K562 (cell line): ENCODE measurements around the gene SPATA2L. TPM values are rescaled to one million over a fixed set of nuclear protein-coding genes. Genes with fewer than 3 reads are reported as not detected.

Source experiments
- C11orf30 ChIP-seq: fragments of 450-650 bp; IDR thresholded peaks from 2 replicates; pipeline ENCODE4 v1.6.1; 2016; ENCODE audit warnings: low read depth, mild to moderate bottlenecking
- DMBX1 ChIP-seq: fragments of 250-450 bp; sonication (Bioruptor Pico); IDR thresholded peaks from 2 replicates; pipeline ENCODE4 v1.8.0; 2022; ENCODE audit warnings: inconsistent platforms, mild to moderate bottlenecking, moderate library complexity, borderline replicate concordance
- ETV5 ChIP-seq: sonication (generic); formaldehyde crosslinking; IDR thresholded peaks from 2 replicates; pipeline ENCODE4 v1.4.0; 2020; ENCODE audit warnings: low read depth, mild to moderate bottlenecking, missing genetic modification reagents
- FOXP4 ChIP-seq: sonication (generic); formaldehyde crosslinking; IDR thresholded peaks from 2 replicates; pipeline ENCODE4 v1.8.0; 2022; ENCODE audit warnings: mild to moderate bottlenecking, missing genetic modification reagents, borderline replicate concordance
- MGA ChIP-seq: fragments of 450-650 bp; IDR thresholded peaks from 2 replicates; pipeline ENCODE4 v1.6.1; 2016; ENCODE audit warnings: mild to moderate bottlenecking, moderate library complexity
- MYC ChIP-seq, 2 experiments: fragments of 250-450 bp in 1 of 2; sonication (Bioruptor Pico) in 1 of 2; IDR thresholded peaks; 2 replicates each; pipeline versions ENCODE4 v1.5.1 to v1.6.1; 2012 to 2021; ENCODE audit warnings: low read depth in 2 of 2, borderline replicate concordance in 1 of 2, improper control_type of control experiment in 1 of 2, low read length in 1 of 2, mild to moderate bottlenecking in 1 of 2, moderate library complexity in 1 of 2
- NR4A1 ChIP-seq, 2 experiments: fragments of 250-450 bp in 1 of 2; fragments of 450-650 bp in 1 of 2; sonication (Bioruptor Pico) in 1 of 2; IDR thresholded peaks; 2 replicates each; pipeline versions ENCODE4 v1.4.0 to v1.6.1; 2016 to 2020; ENCODE audit warnings: mild to moderate bottlenecking in 2 of 2, missing compliant biosample characterization in 1 of 2, missing genetic modification characterization in 1 of 2, moderate library complexity in 1 of 2
- RBM22 ChIP-seq: fragments of 200-400 bp; formaldehyde crosslinking; IDR thresholded peaks from 2 replicates; pipeline ENCODE4 v1.6.1; 2018; ENCODE audit warnings: low read length, low read depth; ENCODE audit not compliant: poor library complexity, severe bottlenecking
- TFAP4 ChIP-seq: sonication (generic); formaldehyde crosslinking; IDR thresholded peaks from 2 replicates; pipeline ENCODE4 v1.8.0; 2022; ENCODE audit warnings: missing genetic modification reagents, mild to moderate bottlenecking, moderate library complexity, borderline replicate concordance
- TRIM28 ChIP-seq: fragments of 450-650 bp; IDR thresholded peaks from 2 replicates; pipeline ENCODE4 v1.6.1; 2017
- polyA plus RNA-seq, 8 experiments: library from polyadenylated mRNA; depleted of rRNA in 4 of 8; stranded (reverse) in 5 of 8; unstranded in 3 of 8; fragments of >200 nt; fragmentation: Nextera tagmentation in 2 of 8; fragmentation: Illumina TruSeq in 1 of 8; extraction: Ambion mirVana in 2 of 8; extraction: Trizol in 1 of 8; gene quantifications; 2 replicates each; pipeline versions ENCODE4 v1.2.1 to v1.2.3, GENCODE V29; 2011 to 2014; ENCODE audit warnings: inconsistent platforms in 1 of 8, missing spikeins in 1 of 8
- total RNA-seq, 7 experiments: library from RNA; depleted of rRNA in 6 of 7; stranded (reverse); fragments of >200 nt in 6 of 7; fragmentation: Illumina TruSeq in 2 of 7; extraction: Trizol in 2 of 7; gene quantifications; 2 replicates each; pipeline versions ENCODE4 v1.2.1 to v1.2.3, GENCODE V29; 2011 to 2021; ENCODE audit warnings: low replicate concordance in 1 of 7

Gene SPATA2L
- total and polyA plus RNA-seq, 9 of the 15 experiments (the other 6 are each of a cell fraction or from before 2014, with no cell fraction given): 0.13 to 19.2 (median 4.8) TPM; not detected in 1

GRCh38 chr16:89720813-89721545 is 19.5 kb upstream of the SPATA2L start, which contains the start of the genes VPS9D1 and ZNF276 (continued):
- TF ChIP-seq MGA: peak; percentile 59
- TF ChIP-seq MYC (IDR thresholded peaks at IDR 0.05; ENCODE audit: low read depth, low read length): peak; percentile 95
- TF ChIP-seq MYC (CRISPR knock-in tag; IDR thresholded peaks at IDR 0.05; ENCODE audit: borderline replicate concordance, low read depth): no peak
- TF ChIP-seq TRIM28: peak; percentile 39; the same call in 1 of the 2 replicates
- peak; percentile 66; the same call in 1 of the 2 replicates for TF ChIP-seq DMBX1
- peak; percentile 48; the same call in 1 of the 2 replicates for TF ChIP-seq FOXP4 (CRISPR knock-in tag)
- TF ChIP-seq TFAP4: peak; percentile 12; the same call in 1 of the 2 replicates
- TF ChIP-seq RBM22: peak; percentile 18
- TF ChIP-seq ETV5 (CRISPR knock-in tag): peak; percentile 73
- no peak for TF ChIP-seq NR4A1 (CRISPR knock-in tag; IDR thresholded peaks at IDR 0.05)
- TF ChIP-seq NR4A1 (tag; IDR thresholded peaks at IDR 0.05): peak; percentile 64; the same call in 1 of the 2 replicates
- peak; percentile 89 for TF ChIP-seq C11orf30
